GM12891 (cell line): ENCODE data around the gene LARGE2.

Source experiments
- PAX5 ChIP-seq: IDR thresholded peaks from 2 replicates; pipeline ENCODE4 v1.6.1; 2011; ENCODE audit warnings: low read length, moderate library complexity, mild to moderate bottlenecking; ENCODE audit not compliant: insufficient read depth, severe bottlenecking
- POLR2A ChIP-seq: IDR thresholded peaks from 2 replicates; pipeline ENCODE4 v1.6.1; 2011; ENCODE audit warnings: low read depth, low read length, control low read depth
- POLR2AphosphoS5 ChIP-seq: IDR thresholded peaks from 2 replicates; pipeline ENCODE4 v1.6.1; 2011; ENCODE audit warnings: low read depth, low read length, control low read depth
- POU2F2 ChIP-seq: IDR thresholded peaks from 2 replicates; pipeline ENCODE4 v1.6.1; 2011; ENCODE audit warnings: low read depth, mild to moderate bottlenecking, control low read depth, low read length, moderate library complexity
- SPI1 ChIP-seq: IDR thresholded peaks from 2 replicates; pipeline ENCODE4 v1.6.1; 2011; ENCODE audit warnings: low read depth, low read length, control low read depth
- TAF1 ChIP-seq: IDR thresholded peaks from 2 replicates; pipeline ENCODE4 v1.6.1; 2011; ENCODE audit warnings: low read depth, low read length, control low read depth

GRCh38 chr11:45924927-45925326, 2.5 kb downstream of the LARGE2 start:
- TF ChIP-seq SPI1 (no peak), POLR2AphosphoS5 (no peak), POLR2A (no peak), TAF1 (no peak), POU2F2 (no peak), PAX5 (no peak)
